HG03354 (cell line): Measurements from ENCODE around the gene TMPRSS12.
"Not testable (repeated sequence)": the region's sequence is repeated elsewhere in the genome, so short reads cannot be mapped to it uniquely, and the experiment has no call there.

Experiments used
- ATAC-seq: cut with Tn5 transposase; IDR thresholded peaks from one replicate; pipeline ENCODE4 v1.9.1; 2021; ENCODE audit warnings: mild to moderate bottlenecking; ENCODE audit not compliant: unreplicated experiment, poor library complexity, severe bottlenecking

TMPRSS12 gene

GRCh38 chr12:50842637-50843493, at the start of gene TMPRSS12:
TSS of gene TMPRSS12 (plus strand) at chr12:50842926. CDS start at chr12:50842965, 39 bp downstream.
- no peak for ATAC-seq

GRCh38 chr12:50799908-50800307, 42.8 kb upstream of the TMPRSS12 start:
- no peak for ATAC-seq

- ATAC-seq: no peak
Measured at GRCh38 chr12:50803230-50803875, 39.4 kb upstream of the TMPRSS12 start.

GRCh38 chr12:50806176-50806575, 36.5 kb upstream of the TMPRSS12 start:
- no peak for ATAC-seq

GRCh38 chr12:50809131-50809530, 33.6 kb upstream of the TMPRSS12 start:
- ATAC-seq: not testable (repeated sequence)

- ATAC-seq: not testable (repeated sequence)
Measured at GRCh38 chr12:50814921-50815320, 27.8 kb upstream of the TMPRSS12 start.

- no peak for ATAC-seq
Measured at GRCh38 chr12:50820177-50820576, 22.5 kb upstream of the TMPRSS12 start.

GRCh38 chr12:50822082-50822481, 20.6 kb upstream of the TMPRSS12 start:
- no peak for ATAC-seq

GRCh38 chr12:50823724-50824123, 19.0 kb upstream of the TMPRSS12 start:
- not testable (repeated sequence) for ATAC-seq

GRCh38 chr12:50824914-50825313, 17.8 kb upstream of the TMPRSS12 start:
- ATAC-seq: no peak

GRCh38 chr12:50825372-50825838, 17.3 kb upstream of the TMPRSS12 start:
- no peak for ATAC-seq

GRCh38 chr12:50828121-50828520, 14.6 kb upstream of the TMPRSS12 start:
- no peak for ATAC-seq

GRCh38 chr12:50828886-50829285, 13.8 kb upstream of the TMPRSS12 start:
- no peak for ATAC-seq

GRCh38 chr12:50833801-50834200, 8.9 kb upstream of the TMPRSS12 start:
- not testable (repeated sequence) for ATAC-seq

GRCh38 chr12:50839042-50839441, 3.7 kb upstream of the TMPRSS12 start:
- no peak for ATAC-seq

- no peak for ATAC-seq
Measured at GRCh38 chr12:50840809-50841487, 1.8 kb upstream of the TMPRSS12 start.

- ATAC-seq: no peak
Measured at GRCh38 chr12:50841716-50842531, 802 bp upstream of the TMPRSS12 start.

- ATAC-seq: no peak
Measured at GRCh38 chr12:50845021-50845647, 2.4 kb downstream of the TMPRSS12 start.

- no peak for ATAC-seq
Measured at GRCh38 chr12:50848963-50849362, 6.2 kb downstream of the TMPRSS12 start.
